ENCODE data around the gene MEAF6.

Gene MEAF6

DNA sequence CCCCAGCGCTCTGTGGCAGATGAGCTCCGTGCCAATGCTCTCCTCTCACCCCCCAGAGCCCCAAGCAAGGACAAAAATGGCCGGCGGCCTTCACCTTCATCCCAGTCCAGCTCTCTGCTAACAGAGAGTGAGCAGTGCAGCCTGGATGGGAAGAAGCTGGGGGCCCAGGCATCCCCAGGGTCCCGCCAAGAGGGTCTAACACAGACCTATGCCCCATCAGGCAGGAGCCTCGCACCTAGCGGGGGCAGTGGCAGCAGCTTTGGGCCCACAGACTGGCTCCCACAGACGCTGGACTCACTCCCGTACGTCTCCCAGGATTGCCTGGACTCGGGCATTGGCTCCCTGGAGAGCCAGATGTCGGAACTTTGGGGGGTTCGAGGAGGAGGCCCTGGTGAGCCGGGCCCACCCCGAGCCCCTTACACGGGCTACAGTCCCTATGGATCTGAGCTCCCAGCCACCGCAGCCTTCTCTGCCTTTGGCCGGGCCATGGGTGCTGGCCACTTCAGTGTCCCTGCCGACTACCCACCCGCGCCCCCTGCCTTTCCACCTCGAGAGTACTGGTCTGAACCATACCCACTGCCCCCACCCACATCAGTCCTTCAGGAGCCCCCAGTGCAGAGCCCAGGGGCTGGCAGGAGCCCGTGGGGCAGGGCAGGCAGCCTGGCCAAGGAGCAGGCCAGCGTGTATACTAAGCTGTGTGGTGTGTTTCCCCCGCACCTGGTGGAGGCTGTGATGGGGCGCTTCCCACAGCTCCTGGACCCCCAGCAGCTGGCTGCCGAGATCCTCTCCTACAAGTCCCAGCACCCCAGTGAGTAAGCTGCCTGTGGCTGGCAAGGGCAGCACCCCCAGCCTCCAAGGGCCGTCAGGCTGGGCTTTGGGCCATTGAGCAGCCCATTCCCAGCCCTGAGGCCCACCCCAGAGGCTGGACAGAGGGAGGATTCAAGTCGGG, 31.5 kb downstream of the MEAF6 start:
- DNase-seq: no peak

DNA sequence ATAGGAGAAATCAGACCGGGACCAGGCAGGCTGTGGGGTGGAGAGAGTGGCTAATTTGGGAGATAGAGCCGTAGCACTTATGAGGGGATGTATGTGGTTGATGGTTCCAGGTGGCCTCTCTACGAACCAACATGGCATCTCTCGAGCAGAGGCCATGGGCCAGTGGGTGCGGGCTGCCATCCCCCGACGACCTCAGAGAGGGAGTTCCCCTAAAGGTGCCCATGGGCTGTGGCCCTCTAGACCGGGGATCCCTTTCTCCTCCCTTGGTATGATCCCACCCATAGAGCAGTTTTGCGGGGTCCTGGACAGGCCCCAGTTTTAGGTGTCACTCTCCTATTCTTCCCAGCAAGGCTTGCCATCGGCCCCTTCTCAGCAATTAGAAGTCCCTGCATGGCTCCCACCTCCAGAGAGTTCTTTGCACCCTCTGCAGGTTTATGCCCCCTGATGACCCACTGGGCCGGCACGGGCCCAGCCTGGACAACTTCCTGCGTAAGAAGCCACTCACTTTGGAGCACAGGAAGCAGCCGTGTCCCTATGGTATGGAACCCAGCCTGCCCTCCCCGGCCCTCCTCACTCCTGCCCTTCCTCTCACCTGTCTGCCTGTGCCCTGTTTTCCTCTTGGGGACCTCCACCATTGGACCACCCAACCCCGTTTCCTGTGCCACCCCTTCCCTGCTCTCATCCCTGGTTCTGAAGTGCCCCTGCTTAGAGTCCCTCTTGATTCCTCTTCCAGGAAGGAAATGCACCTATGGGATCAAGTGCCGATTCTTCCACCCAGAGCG, 32.4 kb downstream of the MEAF6 start:
- DNase-seq: no peak

GRCh38 chr1:37481289-37482003, 33.1 kb downstream of the MEAF6 start:
- DNase-seq: no peak

GRCh38 chr1:37480581-37481288, 33.8 kb downstream of the MEAF6 start:
- DNase-seq: no peak

DNA sequence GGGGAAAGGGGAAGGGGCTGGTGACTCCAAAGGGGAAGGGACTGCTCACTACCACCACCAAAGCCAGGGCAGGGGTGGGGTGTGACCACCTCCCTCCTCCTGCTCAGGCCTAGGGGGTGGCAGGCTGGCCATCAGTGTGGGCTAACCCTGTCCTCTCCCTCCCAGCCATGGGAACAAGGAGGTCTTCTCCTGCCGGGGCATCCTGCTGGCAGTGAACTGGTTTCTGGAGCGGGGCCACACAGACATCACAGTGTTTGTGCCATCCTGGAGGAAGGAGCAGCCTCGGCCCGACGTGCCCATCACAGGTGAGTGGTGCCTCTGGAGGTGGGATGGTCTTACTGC, 34.5 kb downstream of the MEAF6 start:
- no peak for DNase-seq

GRCh38 chr1:37479255-37480124, 35.1 kb downstream of the MEAF6 start:
- peak; percentile 90 for DNase-seq

DNA sequence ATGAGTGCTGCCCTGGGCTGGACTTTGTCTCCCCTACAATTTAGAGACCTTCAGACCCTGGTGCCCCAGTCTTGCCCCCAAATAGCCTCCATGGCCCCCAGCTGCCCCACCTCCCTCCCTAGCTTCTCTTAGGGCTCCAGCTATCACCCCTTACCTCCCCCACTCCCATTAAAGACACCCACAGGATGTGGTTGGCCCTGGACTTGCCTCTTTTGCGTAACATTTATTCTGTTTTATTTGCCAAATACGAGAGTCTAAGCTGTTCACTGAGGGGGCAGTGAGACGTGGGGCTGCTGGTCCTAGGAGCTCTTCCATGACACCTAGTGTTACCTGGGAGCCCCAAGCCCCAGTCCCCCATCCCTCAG, 35.7 kb downstream of the MEAF6 start:
- DNase-seq: peak; percentile 45

- DNase-seq: no peak
Observed at GRCh38 chr1:37478451-37478881, 36.1 kb downstream of the MEAF6 start.

GRCh38 chr1:37477946-37478345, 36.6 kb downstream of the MEAF6 start:
- no peak for DNase-seq

GRCh38 chr1:37477198-37477931, 37.2 kb downstream of the MEAF6 start:
- DNase-seq: peak; percentile 75

- DNase-seq: no peak
Observed at GRCh38 chr1:37476460-37477197, 37.9 kb downstream of the MEAF6 start.

GRCh38 chr1:37476087-37476452, 38.5 kb downstream of the MEAF6 start:
- DNase-seq: no peak

GRCh38 chr1:37475380-37476086, 39.0 kb downstream of the MEAF6 start:
- DNase-seq: no peak

GRCh38 chr1:37474697-37475379, 39.7 kb downstream of the MEAF6 start:
- DNase-seq: no peak

DNA sequence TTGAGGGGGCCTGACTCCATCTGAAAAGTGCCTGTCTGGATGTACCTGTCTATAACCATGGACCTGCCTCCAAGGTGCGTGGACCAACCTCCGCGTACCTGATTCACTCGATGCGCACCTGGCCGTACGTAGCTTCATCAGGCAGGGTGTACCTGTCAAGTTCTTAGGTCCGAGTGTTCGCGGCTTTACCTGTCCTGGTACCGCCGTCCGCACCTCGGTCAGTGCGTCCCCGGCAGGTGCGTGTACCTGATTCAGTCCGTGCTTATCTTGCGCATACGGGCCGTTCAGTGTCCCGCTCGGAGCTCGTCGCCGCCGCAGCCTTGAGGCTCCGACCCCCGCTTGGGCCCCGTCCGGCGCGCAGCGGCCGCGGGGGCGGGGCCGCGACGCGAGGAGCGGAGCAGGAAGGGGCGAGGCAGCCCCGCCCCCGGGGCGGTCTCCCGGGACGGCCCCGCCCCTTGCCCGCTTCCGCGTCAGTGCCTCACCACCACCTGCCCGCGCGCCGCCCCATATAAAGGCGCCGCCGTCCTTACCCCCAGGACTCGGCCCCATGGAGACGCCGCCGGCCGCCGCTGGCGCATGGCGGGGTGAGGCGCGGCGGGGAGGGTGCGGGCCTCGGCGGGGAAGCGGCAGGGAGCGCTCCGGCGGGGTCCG, 40.4 kb downstream of the MEAF6 start, which contains the start of gene ZC3H12A:
Gene ZC3H12A, plus strand, starts transcription at position 535 of the 651 bp plus-strand sequence. CDS start 917 bp downstream, outside the sequence.
- DNase-seq: peak; percentile 93

DNA sequence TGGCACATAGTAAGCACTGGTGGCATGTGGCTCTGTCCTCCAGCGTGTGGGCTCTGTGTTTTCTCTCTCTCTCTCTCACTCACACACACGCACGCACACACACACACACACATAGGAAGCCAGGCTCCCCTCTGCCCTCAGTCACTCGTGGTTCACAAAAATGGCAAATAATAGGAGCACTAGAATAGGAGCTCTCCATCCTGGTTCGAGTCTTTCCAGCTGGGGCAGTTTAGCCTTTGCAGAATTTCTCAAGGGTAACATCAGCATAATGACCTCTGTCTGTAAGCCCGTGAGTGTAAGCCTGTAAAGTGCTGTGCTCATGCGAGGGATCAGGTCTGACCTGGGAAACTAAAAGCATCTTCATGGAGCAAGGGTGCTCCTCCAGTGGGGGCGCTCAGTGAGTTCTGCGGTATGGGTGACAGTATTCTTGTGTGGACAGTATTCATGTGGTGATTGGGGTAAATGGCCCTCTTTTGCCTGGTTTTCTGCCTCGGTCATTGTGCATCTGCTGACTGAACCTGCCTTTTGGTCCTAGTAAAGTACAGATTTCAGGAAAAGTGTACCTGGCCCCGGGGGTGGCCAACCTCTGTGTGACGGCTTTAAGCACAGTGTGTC, 41.0 kb downstream of the MEAF6 start:
- peak; percentile 44 for DNase-seq

GRCh38 chr1:37472994-37473393, 41.6 kb downstream of the MEAF6 start:
- no peak for DNase-seq

DNA sequence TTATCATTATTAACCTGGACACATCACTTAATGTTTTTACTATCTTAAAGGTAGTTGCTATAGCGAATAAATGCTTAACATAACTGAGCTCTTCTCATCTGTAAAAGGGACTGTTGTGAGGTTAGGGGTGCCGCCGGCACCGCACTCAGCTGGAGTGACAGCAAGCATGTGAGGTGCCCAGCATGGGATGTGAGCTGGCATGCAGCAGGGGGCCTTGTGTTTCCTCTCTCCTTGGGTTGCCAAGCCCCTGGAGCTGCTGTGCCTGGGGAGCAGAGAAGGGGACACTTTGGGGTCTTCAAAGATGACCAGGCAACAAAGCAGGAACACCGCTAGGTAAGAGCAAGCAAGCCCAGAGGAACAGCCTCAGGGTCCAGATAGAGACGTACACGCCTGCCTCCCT, 42.3 kb downstream of the MEAF6 start:
- DNase-seq: no peak

All from activated gamma-delta T cell treated with Interleukin-2 at 50 U/mL for 16 hours (primary cell).